HepG2 (cell line): ENCODE data around the gene ATP6V1F. TPM values are rescaled to one million over a fixed set of nuclear protein-coding genes. Genes with fewer than 3 reads are reported as not detected.

Experiments
- ARID5B ChIP-seq: IDR thresholded peaks from 2 replicates; pipeline ENCODE4 v1.4.0; 2020; ENCODE audit warnings: mild to moderate bottlenecking, missing genetic modification reagents
- CBX2 ChIP-seq, 2 experiments: fragments of 200-600 bp in 1 of 2; sonication (generic); formaldehyde crosslinking in 1 of 2; IDR thresholded peaks; 2 replicates each; pipeline versions ENCODE4 v1.7.0 to v1.8.1; 2018 to 2022; ENCODE audit warnings: low read depth in 2 of 2, low read length in 1 of 2, mild to moderate bottlenecking in 1 of 2, missing genetic modification reagents in 1 of 2
- FOSL1 ChIP-seq: sonication (generic); formaldehyde crosslinking; IDR thresholded peaks from 2 replicates; pipeline ENCODE4 v1.9.0; 2021; ENCODE audit warnings: missing genetic modification reagents, borderline replicate concordance
- FOXP1 ChIP-seq, 2 experiments: fragments of 450-650 bp in 1 of 2; IDR thresholded peaks; 2 replicates each; pipeline ENCODE4 v1.6.1; 2017 to 2018; ENCODE audit warnings: antibody characterized with exemption in 1 of 2
- IKZF1 ChIP-seq: fragments of 450-650 bp; IDR thresholded peaks from 2 replicates; pipeline ENCODE4 v1.7.1; 2016
- KLF12 ChIP-seq: sonication (generic); formaldehyde crosslinking; IDR thresholded peaks from 2 replicates; pipeline ENCODE4 v1.4.0; 2020; ENCODE audit warnings: missing genetic modification reagents, borderline replicate concordance
- KLF15 ChIP-seq: sonication (generic); formaldehyde crosslinking; IDR thresholded peaks from 2 replicates; pipeline ENCODE4 v1.8.1; 2023; ENCODE audit warnings: borderline replicate concordance, mild to moderate bottlenecking, inconsistent platforms, missing genetic modification reagents, mixed read lengths
- MAFK ChIP-seq, 2 experiments: IDR thresholded peaks in 1 of 2; conservative IDR thresholded peaks in 1 of 2; 2 replicates each; pipeline ENCODE4 v1.6.1; 2011; ENCODE audit warnings: improper control_type of control experiment in 2 of 2, low read length in 2 of 2
- NCOA1 ChIP-seq: sonication (generic); formaldehyde crosslinking; IDR thresholded peaks from 2 replicates; pipeline ENCODE4 v1.9.0; 2021; ENCODE audit warnings: missing genetic modification reagents
- NFE2L2 ChIP-seq: fragments of 150-350 bp; IDR thresholded peaks from 2 replicates; pipeline ENCODE4 v1.6.1; 2014; ENCODE audit warnings: low read length
- RORA ChIP-seq: sonication (generic); formaldehyde crosslinking; IDR thresholded peaks from 2 replicates; pipeline ENCODE4 v1.5.0; 2020; ENCODE audit warnings: mild to moderate bottlenecking, missing genetic modification reagents, moderate library complexity
- SP5 ChIP-seq: IDR thresholded peaks from 2 replicates; pipeline ENCODE4 v1.6.1; 2016; ENCODE audit warnings: low read depth, borderline replicate concordance
- SPEN ChIP-seq: sonication (generic); formaldehyde crosslinking; IDR thresholded peaks from 2 replicates; pipeline ENCODE4 v1.5.1; 2020; ENCODE audit warnings: low read depth, mild to moderate bottlenecking, missing genetic modification reagents
- TBL1XR1 ChIP-seq: fragments of 150-350 bp; IDR thresholded peaks from 2 replicates; pipeline ENCODE4 v1.6.1; 2014; ENCODE audit warnings: borderline replicate concordance, low read length; ENCODE audit not compliant: partially characterized antibody
- USF2 ChIP-seq, 2 experiments: sonication (generic) in 1 of 2; formaldehyde crosslinking in 1 of 2; IDR thresholded peaks; 2 replicates each; pipeline versions ENCODE4 v1.5.1 to v1.6.1; 2011 to 2020; ENCODE audit warnings: borderline replicate concordance in 1 of 2, low read depth in 1 of 2, low read length in 1 of 2, mild to moderate bottlenecking in 1 of 2, missing genetic modification reagents in 1 of 2, moderate library complexity in 1 of 2
- ZFP1 ChIP-seq: IDR thresholded peaks from 2 replicates; pipeline ENCODE4 v1.6.1; 2016
- ZFP90 ChIP-seq: sonication (generic); formaldehyde crosslinking; IDR thresholded peaks from 2 replicates; pipeline ENCODE4 v1.8.0; 2022; ENCODE audit warnings: missing genetic modification reagents, mild to moderate bottlenecking, inconsistent platforms, borderline replicate concordance
- ZKSCAN1 ChIP-seq: fragments of 150-350 bp; IDR thresholded peaks from 2 replicates; pipeline ENCODE4 v1.6.1; 2014; ENCODE audit warnings: low read length
- ZMYM2 ChIP-seq: sonication (generic); formaldehyde crosslinking; IDR thresholded peaks from 2 replicates; pipeline ENCODE4 v1.8.0; 2022; ENCODE audit warnings: mild to moderate bottlenecking, missing genetic modification reagents
- ZNF282 ChIP-seq: fragments of 450-650 bp; IDR thresholded peaks from 2 replicates; pipeline ENCODE4 v1.6.1; 2018; ENCODE audit not compliant: partially characterized antibody
- ZNF333 ChIP-seq: sonication (generic); formaldehyde crosslinking; IDR thresholded peaks from 2 replicates; pipeline ENCODE4 v1.4.0; 2020; ENCODE audit warnings: mild to moderate bottlenecking, missing genetic modification reagents, borderline replicate concordance
- ZNF563 ChIP-seq: sonication (generic); formaldehyde crosslinking; IDR thresholded peaks from 2 replicates; pipeline ENCODE4 v1.8.0; 2022; ENCODE audit warnings: mild to moderate bottlenecking, moderate library complexity, missing genetic modification reagents
- ZNF589 ChIP-seq: sonication (generic); formaldehyde crosslinking; conservative IDR thresholded peaks from 2 replicates; pipeline ENCODE4 v1.8.0; 2022; ENCODE audit warnings: mild to moderate bottlenecking, moderate library complexity, missing genetic modification reagents
- ZNF709 ChIP-seq: sonication (generic); formaldehyde crosslinking; IDR thresholded peaks from 2 replicates; pipeline ENCODE4 v1.5.0; 2020; ENCODE audit warnings: mild to moderate bottlenecking, missing genetic modification reagents
- polyA plus RNA-seq, 8 experiments: library from polyadenylated mRNA; depleted of rRNA in 3 of 8; stranded (reverse) in 7 of 8; unstranded in 1 of 8; fragments of >200 nt; fragmentation: Illumina TruSeq in 4 of 8; extraction: Trizol in 4 of 8; gene quantifications; 2 replicates each; pipeline versions ENCODE4 v1.2.1 to v1.2.3, GENCODE V29; 2011 to 2016; ENCODE audit warnings: low read depth in 4 of 8, missing spikeins in 1 of 8, mixed read lengths in 1 of 8; ENCODE audit not compliant: insufficient read depth in 1 of 8
- total RNA-seq, 5 experiments: library from RNA; depleted of rRNA; stranded (reverse); fragments of >200 nt; fragmentation: Illumina TruSeq; extraction: Trizol; gene quantifications; 2 replicates each; pipeline ENCODE4 v1.2.3, GENCODE V29; 2016; ENCODE audit warnings: low read depth in 1 of 5

ATP6V1F gene
- total and polyA plus RNA-seq, 2 of the 13 experiments (the other 11 are each of a cell fraction or from before 2014, with no cell fraction given) = 87.2 to 132 TPM

- TF ChIP-seq USF2 (IDR thresholded peaks at IDR 0.05; ENCODE audit: low read depth, low read length) = no peak
- TF ChIP-seq USF2 (CRISPR knock-in tag; IDR thresholded peaks at IDR 0.05; ENCODE audit: borderline replicate concordance) = no peak
- TF ChIP-seq KLF12 = no peak
- 0 out of 2 replicates have a peak, but pooled peaks have one; percentile 16 for TF ChIP-seq SP5 (CRISPR knock-in tag)
- no peak for TF ChIP-seq FOSL1 (CRISPR knock-in tag)
- no peak; the same call in 1 of the 2 replicates for TF ChIP-seq ZMYM2 (CRISPR knock-in tag)
- TF ChIP-seq ZNF333 (CRISPR knock-in tag) = 0 out of 2 replicates have a peak, but pooled peaks have one; percentile 31
- no peak; the same call in 1 of the 2 replicates for TF ChIP-seq NCOA1 (CRISPR knock-in tag)
- TF ChIP-seq KLF15 (CRISPR knock-in tag) = no peak
- TF ChIP-seq ARID5B (CRISPR knock-in tag) = no peak; the same call in 1 of the 2 replicates
- TF ChIP-seq ZNF282 = no peak
- no peak for TF ChIP-seq IKZF1
- TF ChIP-seq CBX2 (IDR thresholded peaks at IDR 0.05; ENCODE audit: low read depth, low read length) = no peak
- no peak for TF ChIP-seq CBX2 (CRISPR knock-in tag; IDR thresholded peaks at IDR 0.05; ENCODE audit: low read depth)
- TF ChIP-seq MAFK (conservative IDR thresholded peaks at IDR 0.05 in 1 of 2, IDR thresholded peaks at IDR 0.05 in 1 of 2; ENCODE audit: low read length in 2 of 2) = no peak
- no peak for TF ChIP-seq FOXP1 (IDR thresholded peaks at IDR 0.05)
- no peak for TF ChIP-seq FOXP1 (CRISPR knock-in tag; IDR thresholded peaks at IDR 0.05)
- no peak for TF ChIP-seq TBL1XR1
- no peak for TF ChIP-seq ZFP1 (CRISPR knock-in tag)
- TF ChIP-seq ZFP90 = no peak
- no peak for TF ChIP-seq ZNF709 (CRISPR knock-in tag)
- TF ChIP-seq SPEN (CRISPR knock-in tag) = peak; percentile 16; the same call in 1 of the 2 replicates
- no peak for TF ChIP-seq ZNF563 (CRISPR knock-in tag)
- no peak for TF ChIP-seq ZKSCAN1
- no peak for TF ChIP-seq NFE2L2
- TF ChIP-seq ZNF589 (CRISPR knock-in tag) = no peak
- TF ChIP-seq RORA (CRISPR knock-in tag) = no peak
Observed at GRCh38 chr7:128862571-128863432, at the start of gene ATP6V1F (continued).
